Small intestine (tissue), 7 donors: Measurements from ENCODE around the gene OTOP3. TPM values are rescaled to one million over a fixed set of nuclear protein-coding genes. Genes with fewer than 3 reads are reported as not detected.
"Not testable (repeated sequence)": the region's sequence is repeated elsewhere in the genome, so short reads cannot be mapped to it uniquely, and the experiment has no call there.

Experiments used
- DNase-seq, 2 donors: peaks; one replicate each; pipeline versions ENCODE4 v3.0.0 to v3.0.0-alpha.2; 2013
- FAIRE-seq: peaks from 2 replicates; lab custom pipeline; 2012; peaks lifted over from hg19 to GRCh38; lab: Jason Lieb, UNC
- H3K27ac ChIP-seq, 3 donors: one replicate each; pipeline ENCODE4 v1.5.1; 2013; ENCODE audit warnings: low read length in 2 of 3, mild to moderate bottlenecking in 2 of 3, control low read depth in 1 of 3, inconsistent platforms in 1 of 3, low read depth in 1 of 3, moderate library complexity in 1 of 3
- H3K27me3 ChIP-seq, 3 donors: one replicate each; pipeline ENCODE4 v1.6.1; 2013; ENCODE audit warnings: low read length in 3 of 3, inconsistent platforms in 1 of 3; ENCODE audit not compliant: control insufficient read depth in 3 of 3, insufficient read depth in 3 of 3
- H3K36me3 ChIP-seq, 3 donors: one replicate each; pipeline ENCODE4 v1.6.1; 2013; ENCODE audit warnings: low read length in 3 of 3, inconsistent platforms in 1 of 3, low read depth in 1 of 3, mild to moderate bottlenecking in 1 of 3, moderate library complexity in 1 of 3; ENCODE audit not compliant: control insufficient read depth in 3 of 3, insufficient read depth in 2 of 3
- H3K4me1 ChIP-seq, 3 donors: one replicate each; pipeline ENCODE4 v1.6.1; 2013; ENCODE audit warnings: low read length in 2 of 3, inconsistent platforms in 1 of 3, low read depth in 1 of 3, mild to moderate bottlenecking in 1 of 3, moderate library complexity in 1 of 3; ENCODE audit not compliant: control insufficient read depth in 3 of 3, insufficient read depth in 2 of 3
- H3K4me3 ChIP-seq, 3 donors: one replicate each; pipeline ENCODE4 v1.5.1; 2013; ENCODE audit warnings: low read length in 3 of 3, control low read depth in 1 of 3, inconsistent platforms in 1 of 3, low read depth in 1 of 3, mild to moderate bottlenecking in 1 of 3, moderate library complexity in 1 of 3
- H3K9me3 ChIP-seq, 2 donors: one replicate each; pipeline ENCODE4 v1.6.1; 2013; ENCODE audit warnings: low read depth in 1 of 2, low read length in 1 of 2; ENCODE audit not compliant: control insufficient read depth in 2 of 2, insufficient read depth in 1 of 2
- WGBS, 3 donors: extraction: QIAGEN DNeasy Blood & Tissue Kit; methylation state at CpG; one replicate each; pipeline ENCODE4 v1.1.7; 2013; 5-methylcytosine and 5-hydroxymethylcytosine counted together
- polyA plus RNA-seq, 4 donors: library from polyadenylated mRNA; stranded (reverse) in 3 of 4; unstranded in 1 of 4; fragments of 200-250 nt in 3 of 4; fragments of 120-200 nt in 1 of 4; gene quantifications; one replicate each; pipeline versions ENCODE4 v1.2.1 to v1.2.3, GENCODE V29; 2013
- donor health status: healthy with polysubstance abuse.
- donor health status: control.
- donor health status: control.
- donor health status: Bipolar disorder and iron deficiency.
- donor health status: healthy.

The OTOP3 gene
- polyA plus RNA-seq, 4 donors = 3.1 to 35.7 (median 19.1) TPM

DNA sequence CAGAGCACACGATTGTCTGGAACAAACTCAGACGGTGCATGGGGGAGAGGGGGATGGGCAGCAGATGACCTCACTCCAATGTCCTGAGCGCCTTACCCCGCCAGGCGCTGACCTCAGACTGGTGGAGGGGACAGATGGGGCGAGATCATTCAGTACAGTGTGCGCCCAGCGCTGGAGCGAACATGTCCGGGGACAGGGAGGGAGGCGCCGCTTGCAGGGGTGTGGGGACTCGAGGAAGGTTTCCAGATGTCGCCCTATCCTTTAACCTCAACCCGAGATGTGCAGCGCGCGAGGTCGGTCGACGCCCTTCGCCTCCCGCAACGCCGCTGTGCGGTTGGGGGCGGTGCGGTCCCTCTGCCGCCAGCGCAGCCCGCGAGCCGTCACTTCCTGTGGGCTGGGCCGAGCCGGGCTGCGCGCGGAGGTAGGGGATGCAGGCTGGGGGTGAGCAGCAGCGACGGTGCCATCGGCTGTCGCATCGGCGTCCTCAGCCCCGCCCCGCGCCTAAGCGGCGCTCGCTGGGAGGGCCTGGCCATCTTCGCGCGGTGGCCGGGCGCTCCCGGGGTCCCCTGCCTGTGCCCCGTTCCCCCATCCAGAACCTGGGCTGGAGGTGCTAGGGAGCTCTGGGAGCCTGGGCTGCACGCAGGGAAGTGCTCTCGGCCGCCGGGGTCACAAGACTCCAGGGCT lies 46.4 kb downstream of the OTOP3 start:
- H3K4me1 ChIP-seq = peaks cover 3 to 15% (median 8%) of the 10 kb centered on the region in 3 donors
- FAIRE-seq (no peak), DNase-seq (peak; percentile 74 to 90)
- H3K36me3 ChIP-seq = no peaks in the 10 kb centered on the region
- no peaks in the 10 kb centered on the region for H3K27me3 ChIP-seq
- H3K4me3 ChIP-seq = peak overlapping the region; percentile 31 to 67 (median 50)
- H3K9me3 ChIP-seq = no peaks in the 10 kb centered on the region
- H3K27ac ChIP-seq = peak overlapping the region; percentile 59 to 96 (median 94)
- 0 to 1% (median 0%) methylated on average over 53 to 61 of the region's 61 CpGs for WGBS, 3 donors

- H3K27me3 ChIP-seq, H3K36me3 ChIP-seq, FAIRE-seq, H3K9me3 ChIP-seq, DNase-seq: not testable (repeated sequence)
- Histone ChIP-seq H3K4me1 (peaks cover 3 to 15% (median 8%) of the 10 kb centered on the region in 3 donors), H3K27ac (peak overlapping the region; percentile 59 to 96 (median 94)), H3K4me3 (peak overlapping the region; percentile 31 to 67 (median 50))
- 15 to 26% (median 17%) methylated on average over 14 of the region's 14 CpGs for WGBS, 3 donors
Measured at GRCh38 chr17:74982663-74983313, 47.1 kb downstream of the OTOP3 start.

DNA sequence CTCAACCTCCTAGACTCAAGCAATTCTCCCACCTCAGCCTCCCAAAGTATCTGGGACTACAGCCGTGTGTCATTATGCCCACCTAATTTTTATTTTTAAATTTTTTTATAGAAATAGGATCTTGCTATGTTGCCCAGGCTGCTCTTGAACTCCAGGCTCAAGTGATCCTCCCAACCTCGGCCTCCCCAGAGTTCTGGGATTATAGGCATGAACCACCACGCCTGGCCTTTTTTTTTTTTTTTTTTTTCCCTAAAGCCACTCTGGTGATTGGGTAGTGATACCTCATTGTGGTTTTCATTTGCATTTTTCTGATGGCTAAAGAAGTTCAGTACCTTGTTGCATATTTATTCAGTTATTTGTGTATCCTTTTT lies 50.5 kb downstream of the OTOP3 start:
- no peak for DNase-seq
- H3K4me1 ChIP-seq = peaks cover 3 to 22% (median 15%) of the 10 kb centered on the region in 3 donors
- no peak overlapping the region for H3K4me3 ChIP-seq
- 62 to 84% (median 80%) methylated on average over 3 of the region's 3 CpGs for WGBS, 3 donors
- peaks cover 0 to 9% (median 0%) of the 10 kb centered on the region in 3 donors for H3K36me3 ChIP-seq
- FAIRE-seq = no peak
- no peaks in the 10 kb centered on the region for H3K27me3 ChIP-seq
- no peaks in the 10 kb centered on the region for H3K9me3 ChIP-seq
- no peak overlapping the region for H3K27ac ChIP-seq

- 0 to 1% (median 0%) methylated on average over 37 to 51 of the region's 51 CpGs for WGBS, 3 donors
- peaks cover 0 to 9% (median 0%) of the 10 kb centered on the region in 3 donors for H3K36me3 ChIP-seq
- peaks cover 0 to 24% (median 12%) of the 10 kb centered on the region in 3 donors for H3K4me1 ChIP-seq
- FAIRE-seq (no peak), DNase-seq (peak; percentile 96 to 98)
- H3K9me3 ChIP-seq = no peaks in the 10 kb centered on the region
- H3K27me3 ChIP-seq = no peaks in the 10 kb centered on the region
- peak within 1 kb of the TSS; percentile 69 to 93 (median 74) for H3K4me3 ChIP-seq
- H3K27ac ChIP-seq = peak within 1 kb of the TSS; percentile 76 to 95 (median 93)
Measured at GRCh38 chr17:74987418-74987908, 51.8 kb downstream of the OTOP3 start, which contains the start of gene CDR2L. TSS of gene CDR2L (plus strand) at chr17:74987632. CDS start at chr17:74988044, 412 bp downstream.

DNA sequence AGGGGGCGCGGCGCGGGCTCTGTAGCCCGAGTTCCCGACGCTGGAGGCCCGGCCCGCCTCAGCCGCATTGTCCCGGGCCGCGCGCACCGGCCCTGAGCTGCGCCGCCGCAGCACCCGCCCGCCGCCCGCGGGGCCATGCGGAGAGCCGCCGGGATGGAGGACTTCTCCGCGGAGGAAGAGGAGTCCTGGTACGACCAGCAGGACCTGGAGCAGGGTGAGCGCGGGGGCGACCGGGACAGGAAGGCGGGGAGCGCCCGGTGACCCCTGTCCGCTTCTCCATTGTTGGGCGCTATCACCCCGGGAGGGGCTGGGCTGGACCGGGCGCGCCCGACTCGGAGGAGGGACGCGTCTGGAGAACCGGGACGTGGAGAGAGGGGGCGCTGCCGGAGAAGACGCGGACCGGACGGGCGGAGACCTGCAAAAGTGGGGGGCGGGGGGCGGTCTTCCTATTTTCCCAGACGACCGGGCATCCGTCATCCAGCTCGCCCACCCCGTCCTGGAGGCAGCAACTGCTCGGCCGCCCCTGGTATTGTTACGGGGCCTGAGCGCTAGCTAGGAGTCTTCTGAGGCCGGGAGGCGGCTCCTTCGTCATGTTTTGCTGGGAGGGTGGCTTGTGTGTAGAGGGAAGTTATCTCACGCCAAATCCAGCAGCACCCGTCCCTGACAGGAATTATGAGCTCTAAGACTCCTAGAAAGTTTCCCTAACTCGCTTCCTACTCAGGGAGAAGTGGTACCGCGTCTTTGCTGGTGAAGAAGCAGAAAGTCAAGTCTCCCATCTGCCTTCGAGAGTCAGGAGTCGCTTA lies 52.4 kb downstream of the OTOP3 start:
- 1 to 3% (median 1%) methylated on average over 62 to 76 of the region's 76 CpGs for WGBS, 3 donors

GRCh38 chr17:74990581-74991105 lies 54.9 kb downstream of the OTOP3 start:
- peaks cover 4 to 42% (median 8%) of the 10 kb centered on the region in 3 donors for H3K4me1 ChIP-seq
- peaks cover 0 to 13% (median 0%) of the 10 kb centered on the region in 3 donors for H3K36me3 ChIP-seq
- FAIRE-seq (no peak), DNase-seq (no peak)
- no peaks in the 10 kb centered on the region for H3K9me3 ChIP-seq
- WGBS, 3 donors = 69 to 93% (median 89%) methylated on average over 10 of the region's 10 CpGs
- no peaks in the 10 kb centered on the region for H3K27me3 ChIP-seq
- H3K27ac ChIP-seq = peak overlapping the region in 2 of 3 donors; percentile 9 to 62
- no peak overlapping the region for H3K4me3 ChIP-seq

More for the DNA sequence above, 52.4 kb downstream of the OTOP3 start:
- peaks cover 0 to 9% (median 0%) of the 10 kb centered on the region in 3 donors for H3K36me3 ChIP-seq
- no peaks in the 10 kb centered on the region for H3K9me3 ChIP-seq
- H3K4me1 ChIP-seq = peaks cover 4 to 30% (median 12%) of the 10 kb centered on the region in 3 donors
- FAIRE-seq (no peak), DNase-seq (peak; percentile 80 to 87)
- no peaks in the 10 kb centered on the region for H3K27me3 ChIP-seq
- H3K27ac ChIP-seq = peak overlapping the region; percentile 76 to 95 (median 93)
- peak overlapping the region; percentile 69 to 93 (median 74) for H3K4me3 ChIP-seq

GRCh38 chr17:74992223-74992622 lies 56.5 kb downstream of the OTOP3 start:
- Histone ChIP-seq H3K36me3 (peaks cover 0 to 13% (median 0%) of the 10 kb centered on the region in 3 donors), H3K27ac (peak overlapping the region; percentile 75 to 96 (median 93)), H3K4me3 (no peak overlapping the region), H3K4me1 (peaks cover 2 to 42% (median 4%) of the 10 kb centered on the region in 3 donors), H3K9me3 (no peaks in the 10 kb centered on the region), H3K27me3 (no peaks in the 10 kb centered on the region)
- WGBS, 3 donors = 24 to 35% (median 26%) methylated on average over 2 of the region's 2 CpGs
- DNase-seq (peak; percentile 49 to 56), FAIRE-seq (no peak)
